DND-41 (cell line): Measurements from ENCODE around the gene TMEM115.

Experiments
- CTCF ChIP-seq: IDR thresholded peaks from 2 replicates; pipeline ENCODE4 v1.5.1; 2012; ENCODE audit warnings: borderline replicate concordance, low read length, moderate library complexity, mild to moderate bottlenecking; ENCODE audit not compliant: poor library complexity, severe bottlenecking; ENCODE audit errors: extremely low read depth
- EZH2 ChIP-seq: IDR thresholded peaks from 3 replicates; pipeline ENCODE4 v1.6.1; 2012; ENCODE audit warnings: borderline replicate concordance, low read depth, mild to moderate bottlenecking, moderate library complexity, low read length, inconsistent platforms; ENCODE audit not compliant: severe bottlenecking

GRCh38 chr3:50339485-50340146 lies 19.7 kb downstream of the TMEM115 start:
- TF ChIP-seq CTCF (no peak), EZH2 (no peak)
